Left lobe of liver (tissue), 2 donors: ENCODE data around the gene SOST. TPM values are rescaled to one million over a fixed set of nuclear protein-coding genes. Genes with fewer than 3 reads are reported as not detected.

Experiments used
- ATAC-seq: fragments of 200-7000 bp; cut with Tn5 transposase; one replicate; pipeline ENCODE4 v1.9.1; 2020; ENCODE audit warnings: mild to moderate bottlenecking, moderate library complexity
- DNase-seq: peaks from one replicate; pipeline ENCODE4 v3.0.0-alpha.2; 2020; ENCODE audit warnings: low spot score
- total RNA-seq: library from RNA; stranded (reverse); gene quantifications from one replicate; pipeline ENCODE4 v1.2.1, GENCODE V29; 2021
- donor health status: DM: no; HTN: no; CAD: no; lungs with moderate emphysema.
- donor health status: DM: no; HTN: yes; CAD: no.

The SOST gene
- total RNA-seq, 1 donor from 2014 or later = not detected

DNA sequence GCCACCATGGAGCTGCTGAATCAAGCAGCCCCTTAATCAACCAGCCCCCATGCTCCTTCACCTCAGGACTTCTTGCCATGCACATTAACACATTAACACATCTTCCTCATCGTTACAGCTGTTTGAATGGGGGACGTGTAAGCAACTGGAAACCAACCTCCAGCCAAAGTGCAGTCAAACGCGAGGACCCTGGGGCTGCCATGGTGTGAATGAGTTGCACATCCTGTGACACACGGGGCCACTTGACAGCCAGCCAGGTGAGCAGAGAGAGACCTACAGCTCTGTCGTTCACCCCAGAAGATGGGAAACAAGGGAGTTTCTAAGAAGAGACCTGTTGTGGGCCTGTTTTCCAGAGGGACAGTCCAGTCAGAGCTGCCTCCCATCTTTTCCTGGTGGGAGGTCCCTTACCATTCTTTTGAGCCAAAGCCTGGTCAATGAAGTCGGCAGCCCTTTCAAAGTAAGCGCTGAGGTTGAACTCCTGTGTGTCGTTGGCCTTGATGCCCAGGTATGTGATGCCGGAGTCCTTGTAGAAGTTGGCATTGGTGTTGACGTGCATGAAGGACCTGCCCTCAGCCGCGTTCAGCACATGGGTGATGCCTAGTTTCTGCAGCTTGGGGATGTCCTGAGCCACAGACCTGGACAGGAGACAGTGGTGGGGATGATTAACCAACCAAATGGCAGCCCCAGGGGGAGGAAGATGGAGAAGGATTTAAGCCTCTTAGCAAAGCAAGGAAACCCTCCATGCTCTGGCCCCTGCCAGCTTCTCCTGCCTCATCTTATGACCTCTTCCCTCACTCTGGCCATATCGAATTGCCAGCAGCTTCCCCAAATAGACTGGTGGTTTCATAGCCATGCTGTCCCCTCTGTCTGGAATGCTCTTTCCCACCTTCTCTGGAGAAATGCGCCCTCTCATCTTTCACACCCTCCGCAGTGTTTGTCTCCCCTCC is 16.0 kb upstream of the SOST start:
- DNase-seq = no peak
- no peak for ATAC-seq

DNA sequence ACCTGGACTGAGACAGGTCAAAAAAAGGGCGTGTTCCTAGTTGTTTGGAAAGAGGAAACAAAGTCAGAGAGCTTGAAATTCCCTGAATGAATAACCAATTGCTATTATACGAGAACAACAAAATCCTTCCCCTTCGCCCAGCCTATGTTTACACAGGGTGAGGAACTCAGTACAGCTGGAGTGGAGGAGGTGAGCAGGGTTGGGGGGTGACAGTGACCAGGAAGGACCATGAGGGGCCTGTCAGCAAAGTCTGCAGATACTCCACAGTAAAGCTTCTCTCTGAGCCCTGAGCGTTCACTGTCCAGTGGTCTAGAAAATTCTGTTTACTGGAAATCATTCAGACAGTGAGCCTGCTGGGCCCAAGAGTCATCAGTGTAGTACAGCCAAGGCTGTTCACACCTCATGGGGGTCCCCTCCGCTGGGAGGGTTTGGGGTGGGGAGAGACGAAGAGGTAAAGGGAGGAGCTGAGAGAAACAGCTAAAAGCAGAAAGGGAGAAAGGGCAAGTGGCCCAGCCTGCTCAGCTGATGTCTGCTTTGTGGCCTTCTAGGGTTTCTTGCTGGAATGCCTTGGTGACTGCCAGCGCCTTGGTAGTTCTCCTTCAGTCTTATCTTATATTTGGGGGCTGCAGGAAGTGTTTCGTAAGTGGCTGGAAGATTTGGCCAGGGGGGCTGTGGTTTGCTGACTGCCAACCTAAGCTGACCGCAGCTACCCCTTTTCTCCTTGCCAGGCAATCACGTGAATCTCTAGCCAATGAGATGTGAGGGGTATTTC is 14.5 kb upstream of the SOST start:
- DNase-seq = no peak
- ATAC-seq = peak; percentile 24

DNA sequence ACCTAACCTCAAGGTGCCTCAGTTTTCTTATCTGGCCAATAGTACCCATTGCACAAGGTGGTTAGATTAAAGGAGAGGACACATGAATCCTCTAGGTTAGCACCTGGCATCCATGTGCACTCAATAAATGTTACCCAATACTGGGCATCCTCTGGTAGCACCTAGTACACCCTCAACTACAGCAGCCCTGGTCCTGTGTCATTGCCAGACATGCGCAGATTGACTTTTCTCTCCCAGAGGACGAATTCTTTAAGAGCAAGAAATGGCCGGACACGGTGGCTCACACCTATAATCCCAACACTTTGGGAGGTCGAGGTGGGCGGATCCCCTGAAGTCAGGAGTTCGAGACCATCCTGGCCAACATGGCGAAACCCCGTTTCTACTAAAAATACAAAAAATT is 12.9 kb upstream of the SOST start:
- DNase-seq (peak; percentile 87), ATAC-seq (peak; percentile 60)

DNA sequence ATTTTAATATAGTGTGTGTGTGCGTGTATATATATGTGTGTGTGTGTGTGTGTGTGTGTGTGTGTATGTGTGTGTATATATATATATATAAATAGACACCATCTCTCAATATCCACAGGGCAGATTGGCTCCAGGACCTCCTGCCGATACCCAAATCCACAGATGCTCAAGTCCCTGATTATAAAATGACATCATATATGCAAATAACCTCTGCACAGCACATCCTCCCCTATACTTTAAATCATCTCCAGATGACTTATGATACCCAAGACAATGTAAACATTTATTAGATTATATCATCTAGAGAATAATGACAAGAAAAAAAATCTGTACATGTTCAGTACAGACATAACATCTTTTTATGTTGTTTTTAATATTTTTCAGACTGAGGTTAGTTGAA is 12.4 kb upstream of the SOST start:
- no peak for ATAC-seq
- no peak for DNase-seq

DNA sequence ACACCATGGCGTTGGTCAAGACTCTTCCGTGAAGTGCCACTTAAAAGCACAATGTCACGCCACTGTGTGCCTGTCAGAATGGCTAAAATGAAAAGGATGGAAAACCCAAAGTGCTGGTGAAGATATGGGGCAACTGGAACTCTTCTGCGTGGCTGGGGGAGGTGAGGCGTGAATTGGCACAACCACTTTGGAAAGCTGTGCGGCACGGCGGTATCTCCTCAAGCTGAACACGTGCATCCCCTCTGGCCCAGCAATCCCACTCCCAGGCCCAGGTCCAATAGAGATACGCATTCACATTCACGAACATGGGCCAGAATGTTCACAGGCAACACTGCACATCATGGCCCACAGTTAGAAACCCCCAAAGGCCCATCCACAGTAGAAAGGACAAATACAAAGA is 11.3 kb upstream of the SOST start:
- ATAC-seq (no peak), DNase-seq (no peak)

DNA sequence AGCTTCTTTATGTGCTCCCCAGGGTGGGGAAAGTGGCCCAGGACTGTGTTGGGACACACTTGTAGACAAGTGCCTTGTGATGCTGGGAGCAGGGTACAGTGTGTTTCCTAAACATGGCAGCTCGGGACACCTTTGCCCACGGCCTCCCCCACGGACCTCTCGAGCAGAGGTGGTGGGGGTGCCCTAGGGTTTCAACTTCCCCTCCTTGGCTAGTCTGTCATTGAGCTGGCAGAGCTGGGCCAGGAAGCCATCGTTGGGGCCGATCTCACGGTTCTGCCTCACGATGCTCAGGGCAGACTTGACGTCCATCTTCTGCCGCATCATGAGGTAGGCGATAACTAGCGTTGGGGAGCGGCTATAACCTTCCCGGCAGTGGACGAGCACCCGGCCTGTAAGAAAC is 10.8 kb upstream of the SOST start:
- no peak for ATAC-seq
- no peak for DNase-seq

DNA sequence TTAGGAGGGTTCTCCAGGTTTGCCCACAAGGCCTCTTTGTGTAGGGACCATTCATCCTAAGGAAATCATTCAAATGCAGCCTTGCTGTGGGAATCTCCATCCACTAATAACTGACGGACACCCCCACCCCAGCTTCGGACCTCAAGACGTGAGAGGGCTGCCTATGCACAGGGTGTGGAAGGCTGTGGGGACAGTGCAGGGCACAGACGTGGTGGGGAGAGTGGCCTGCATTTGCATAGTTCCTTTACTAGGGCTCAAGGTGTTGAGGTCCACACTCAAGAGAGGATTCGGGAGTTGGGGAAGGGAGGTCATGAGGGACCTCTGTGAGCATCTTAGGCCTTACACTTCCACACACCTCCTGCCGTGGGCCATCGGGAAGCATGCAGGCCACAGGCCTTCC is 10.4 kb upstream of the SOST start:
- DNase-seq (no peak), ATAC-seq (no peak)

DNA sequence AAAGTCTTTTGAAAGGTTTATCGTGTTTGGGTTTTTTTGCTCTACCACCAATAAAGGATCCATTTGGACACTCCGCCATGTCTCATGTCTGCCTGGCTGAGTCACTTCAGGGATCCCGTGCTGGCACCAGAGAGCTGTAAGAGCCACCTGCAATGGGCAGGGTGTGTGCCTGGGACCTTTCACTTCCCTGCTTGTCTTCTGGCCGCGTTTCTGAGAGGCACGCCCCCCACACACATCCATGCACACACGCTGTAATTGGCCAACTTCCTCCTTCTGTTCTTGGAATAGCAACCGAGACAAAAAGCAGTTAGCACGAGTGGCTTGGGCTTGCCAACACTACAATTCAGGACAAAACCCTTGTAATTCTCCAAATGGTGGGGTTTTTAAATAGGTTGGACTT is 9.8 kb upstream of the SOST start:
- no peak for DNase-seq
- no peak for ATAC-seq

DNA sequence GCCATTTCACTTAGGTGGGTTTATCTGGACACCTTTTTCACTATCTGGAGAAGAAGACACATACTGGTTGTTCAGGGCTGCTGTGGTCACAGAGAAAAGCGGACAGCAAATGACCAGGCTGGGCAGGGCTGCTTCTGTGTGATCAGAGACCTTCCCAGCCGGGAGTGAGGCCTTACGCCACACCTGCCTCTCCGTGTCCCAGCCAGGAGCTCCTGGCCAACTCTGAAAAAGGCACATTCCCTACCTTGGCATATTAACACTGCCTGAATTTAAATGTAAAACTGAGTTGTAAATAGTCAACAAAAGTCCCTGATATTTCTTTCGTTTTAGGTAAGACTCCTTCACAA is 9.1 kb upstream of the SOST start:
- DNase-seq = peak; percentile 69
- peak; percentile 64 for ATAC-seq

DNA sequence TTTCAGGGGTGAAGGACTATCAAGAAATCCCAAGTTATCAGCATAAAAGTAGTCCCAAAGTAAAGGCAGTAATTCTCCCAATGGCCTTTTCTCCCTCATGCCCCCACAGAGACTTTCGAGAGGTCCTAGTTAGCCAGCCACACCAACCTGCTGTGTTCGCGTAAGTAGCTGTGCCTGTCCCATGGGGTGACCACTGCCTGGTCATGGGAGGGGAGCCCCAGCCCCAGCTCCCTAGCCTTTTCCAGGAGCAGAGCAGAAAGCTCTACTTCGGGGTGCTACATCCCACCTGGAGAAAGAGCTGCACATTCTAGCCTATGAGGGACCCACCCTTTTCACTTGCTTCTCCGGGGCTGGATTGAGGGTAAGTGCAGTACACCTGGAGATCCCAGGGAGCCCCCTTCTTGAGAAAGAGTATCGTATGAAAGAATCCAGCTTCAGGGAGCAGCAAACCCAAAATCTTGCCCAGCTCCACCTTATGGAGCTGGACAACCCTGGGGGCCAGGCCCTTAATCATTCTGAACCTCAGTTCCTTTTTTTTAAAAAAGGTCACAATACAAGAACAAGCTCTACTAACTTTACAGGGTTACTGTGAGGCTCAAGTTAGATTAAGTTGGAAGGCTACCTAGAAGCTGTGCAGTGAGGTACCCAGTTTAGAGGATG is 8.6 kb upstream of the SOST start:
- ATAC-seq = no peak

DNA sequence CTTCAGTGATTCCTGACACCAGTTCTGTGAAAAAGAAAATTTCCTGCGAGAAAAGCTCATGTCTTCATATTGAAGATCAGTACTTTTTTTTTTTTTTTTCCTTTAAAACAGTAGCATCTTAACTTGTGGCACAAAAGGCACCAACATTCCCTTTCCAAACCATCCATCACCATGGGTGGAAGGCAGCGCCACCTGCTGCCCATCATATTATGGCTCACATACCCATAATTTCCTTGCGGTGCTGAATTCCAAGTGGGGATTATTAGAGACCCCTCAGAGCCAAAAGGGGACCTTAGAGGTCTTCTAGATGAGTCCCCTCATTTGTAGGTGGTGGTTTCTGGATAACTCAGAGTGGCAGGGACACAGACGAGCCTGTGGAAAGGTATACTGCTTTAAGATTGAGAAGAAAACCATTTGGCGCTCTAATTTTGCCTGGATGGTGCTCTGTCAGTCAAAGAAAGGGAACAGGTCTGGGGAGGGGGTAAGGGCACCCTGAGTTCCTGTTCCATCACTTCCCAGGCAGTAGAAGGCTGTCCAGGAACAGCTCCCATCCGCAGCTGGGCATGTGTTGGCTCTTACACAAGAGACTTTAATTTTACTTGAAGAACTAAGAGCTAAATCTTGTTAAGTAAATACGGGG is 7.9 kb upstream of the SOST start:
- no peak for DNase-seq
- ATAC-seq = peak; percentile 31

More for the DNA sequence above, 8.6 kb upstream of the SOST start:
- no peak for DNase-seq

DNA sequence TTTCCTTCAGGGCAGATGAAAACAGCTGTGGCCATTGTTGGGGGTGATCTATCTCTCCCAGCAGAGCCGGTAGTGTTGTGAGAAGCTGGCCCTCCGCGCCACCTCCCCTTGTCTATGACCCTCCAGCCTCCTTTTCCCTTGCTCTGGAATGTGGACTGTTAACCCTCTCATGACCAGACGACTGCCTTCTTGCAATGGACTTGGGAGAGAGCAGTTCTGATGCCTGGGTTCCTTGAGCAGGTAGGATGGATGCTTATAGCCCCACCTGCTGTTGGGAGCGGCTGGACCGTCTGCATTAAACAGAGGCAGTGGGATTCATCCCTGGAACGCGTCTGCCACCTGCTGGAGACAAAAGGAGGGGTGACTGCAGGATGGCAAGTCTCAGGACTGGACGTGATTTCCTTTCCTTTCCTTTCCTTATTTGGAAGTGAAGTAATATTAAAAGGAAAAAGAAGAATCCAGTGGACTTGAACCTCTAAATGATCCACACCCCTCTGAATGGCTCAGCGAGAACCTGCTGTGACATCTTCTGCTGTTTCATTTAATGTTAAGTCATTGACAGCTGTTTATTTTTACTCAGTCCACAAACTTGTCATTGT is 1.8 kb upstream of the SOST start:
- ATAC-seq (peak; percentile 100), DNase-seq (peak; percentile 92)

DNA sequence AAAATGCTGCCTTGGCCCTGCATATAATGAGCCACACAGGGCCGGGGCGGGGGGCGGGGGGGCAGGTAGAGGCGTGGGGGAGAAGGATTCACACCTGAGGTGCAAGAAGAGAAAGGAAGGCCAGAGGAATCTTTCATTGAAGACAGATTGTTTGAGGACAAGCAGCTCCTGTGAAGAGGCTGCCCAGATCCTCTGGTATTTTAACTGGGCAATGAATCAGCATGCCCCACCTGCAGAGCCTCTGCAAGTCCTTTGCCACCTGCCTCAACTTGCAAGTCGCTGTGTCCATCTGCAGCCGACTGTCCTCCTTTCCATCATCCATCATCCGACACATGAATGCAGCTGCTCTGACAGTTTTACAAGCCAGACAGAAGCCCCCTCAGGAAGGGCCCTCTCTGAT is 1.2 kb upstream of the SOST start:
- DNase-seq (no peak), ATAC-seq (no peak)

DNA sequence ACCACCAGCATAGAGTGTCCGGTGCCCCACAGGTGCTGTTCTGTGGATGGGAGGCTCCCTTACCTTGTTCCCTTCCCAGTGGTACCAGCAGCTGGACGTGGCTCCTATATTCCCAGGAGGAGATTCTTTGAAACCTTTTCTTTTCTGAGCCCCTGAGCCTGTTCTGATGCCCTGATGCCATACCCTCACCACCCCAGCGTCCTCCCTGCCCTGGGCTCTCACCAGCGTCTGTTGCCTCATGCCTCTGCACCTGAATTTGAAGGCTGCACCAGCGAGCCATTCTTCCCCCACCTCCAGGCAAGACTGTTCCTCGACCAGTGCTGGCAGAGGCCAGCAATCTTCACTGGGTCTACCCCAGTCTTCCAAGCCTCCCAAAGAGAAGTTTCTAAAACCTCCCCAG is 505 bp downstream of the SOST start:
- ATAC-seq (no peak), DNase-seq (no peak)

DNA sequence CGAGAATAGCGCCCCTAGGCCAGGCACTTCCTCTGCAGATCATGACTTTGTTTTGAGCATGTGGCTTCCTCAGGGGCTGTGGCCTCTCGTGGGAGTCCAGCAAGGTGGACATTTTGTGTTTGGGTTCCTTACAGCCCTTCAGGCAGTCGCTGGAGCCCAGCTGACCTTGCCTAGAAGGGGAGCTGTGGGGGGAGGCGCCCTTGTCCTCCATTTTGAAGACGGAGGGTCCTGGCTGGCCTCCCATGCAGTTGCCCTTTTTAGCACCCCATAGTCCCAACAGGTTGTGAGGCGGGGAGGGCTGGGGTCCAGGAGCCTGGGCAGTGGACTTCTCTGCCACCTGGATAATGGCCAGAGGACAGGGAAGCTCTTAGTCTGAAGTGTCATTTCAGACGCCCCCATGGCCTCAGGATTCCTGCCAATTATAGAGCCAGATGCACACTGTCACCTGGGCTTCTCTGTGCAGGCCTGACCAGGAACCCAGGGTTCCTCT is 1.4 kb downstream of the SOST start:
- DNase-seq (no peak), ATAC-seq (no peak)

DNA sequence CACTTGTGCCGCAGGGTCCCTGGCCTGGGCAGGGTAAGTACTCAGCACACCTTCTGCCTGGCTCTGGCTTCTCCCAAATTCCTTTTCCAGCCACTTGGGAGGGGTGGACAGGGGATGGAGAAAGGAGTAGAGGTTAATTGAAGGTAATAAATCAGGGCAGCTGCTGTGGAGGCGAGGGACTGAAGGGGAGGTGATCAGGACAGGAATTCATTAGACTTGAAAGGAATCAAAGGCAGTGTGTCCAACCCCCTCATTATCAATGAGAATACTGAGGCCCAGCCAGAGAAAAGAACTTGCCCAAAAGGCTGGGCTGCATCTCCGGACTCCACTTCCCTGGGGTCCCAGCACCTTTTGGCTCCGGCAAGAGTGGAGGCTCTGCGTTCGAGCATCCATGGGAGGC is 2.4 kb downstream of the SOST start:
- no peak for ATAC-seq
- no peak for DNase-seq

DNA sequence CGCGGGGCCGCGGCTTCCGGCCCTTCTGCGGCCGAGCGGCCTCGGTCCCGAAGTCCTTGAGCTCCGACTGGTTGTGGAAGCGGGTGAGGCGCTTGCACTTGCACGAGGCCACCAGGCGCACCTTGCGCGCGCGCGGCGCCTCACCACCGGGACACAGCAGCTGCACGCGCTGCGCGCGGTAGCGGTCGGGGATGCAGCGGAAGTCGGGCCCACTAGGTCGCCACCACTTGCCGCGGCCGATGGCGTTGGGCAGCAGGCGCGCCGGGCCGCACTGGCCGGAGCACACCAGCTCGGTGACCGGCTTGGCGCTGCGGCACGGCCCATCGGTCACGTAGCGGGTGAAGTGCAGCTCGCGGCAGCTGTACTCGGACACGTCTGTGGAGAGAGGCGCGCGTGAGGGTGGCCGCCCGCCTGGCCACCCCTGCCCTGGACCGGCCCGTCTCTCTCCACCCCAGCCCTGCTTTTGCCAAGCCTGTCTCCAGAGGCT is 3.2 kb downstream of the SOST start:
- DNase-seq (no peak), ATAC-seq (peak; percentile 60)

DNA sequence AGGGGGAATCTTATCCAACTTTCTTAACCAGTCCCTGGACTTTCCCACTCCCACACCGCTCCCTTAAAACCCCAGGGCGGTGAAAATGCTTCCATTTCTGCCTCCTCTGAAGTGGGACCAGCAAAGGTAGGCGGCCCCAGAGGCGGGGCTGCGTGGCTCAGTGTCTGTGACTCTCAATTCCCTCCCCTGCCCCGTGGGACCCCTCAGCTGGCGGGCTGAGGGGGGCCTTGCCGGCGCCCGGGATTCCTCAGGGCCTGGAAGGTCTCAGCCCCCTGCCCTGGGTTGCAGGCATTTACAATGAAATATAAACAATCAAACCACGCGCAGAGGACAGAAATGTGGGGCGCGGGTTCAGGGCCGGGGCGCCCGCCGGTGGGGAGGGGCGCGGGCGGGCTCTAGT is 3.6 kb downstream of the SOST start:
- ATAC-seq (no peak), DNase-seq (no peak)

DNA sequence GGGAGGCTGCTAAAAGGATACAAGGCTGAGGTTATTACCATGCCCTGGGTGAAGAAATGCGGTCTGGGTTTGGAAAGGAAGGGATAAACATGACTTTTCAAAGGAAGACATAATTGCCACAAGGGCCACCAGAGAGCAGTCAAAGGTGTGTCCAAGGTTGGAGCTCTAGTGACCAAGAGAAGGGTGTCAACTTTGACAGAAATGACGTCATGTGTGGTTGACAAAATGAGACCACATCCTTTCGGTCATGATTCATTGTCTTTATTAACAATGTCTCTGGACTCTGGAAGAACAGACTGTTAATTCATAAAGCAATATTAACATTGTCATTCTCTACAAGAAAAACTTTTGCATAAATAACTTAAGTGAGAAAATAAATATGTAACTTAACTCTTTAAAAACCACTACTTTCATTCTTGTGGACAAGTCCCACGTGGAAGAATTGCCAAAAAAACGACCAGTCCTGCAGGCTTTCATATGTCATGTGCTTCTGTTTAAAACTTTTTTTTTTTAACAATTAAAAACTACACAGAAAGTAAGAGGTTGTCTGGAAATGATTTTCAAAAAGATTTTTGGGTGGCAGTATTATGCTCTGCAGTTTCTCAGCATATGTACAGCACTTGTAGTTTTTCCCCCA is 5.0 kb downstream of the SOST start:
- DNase-seq (no peak), ATAC-seq (no peak)

DNA sequence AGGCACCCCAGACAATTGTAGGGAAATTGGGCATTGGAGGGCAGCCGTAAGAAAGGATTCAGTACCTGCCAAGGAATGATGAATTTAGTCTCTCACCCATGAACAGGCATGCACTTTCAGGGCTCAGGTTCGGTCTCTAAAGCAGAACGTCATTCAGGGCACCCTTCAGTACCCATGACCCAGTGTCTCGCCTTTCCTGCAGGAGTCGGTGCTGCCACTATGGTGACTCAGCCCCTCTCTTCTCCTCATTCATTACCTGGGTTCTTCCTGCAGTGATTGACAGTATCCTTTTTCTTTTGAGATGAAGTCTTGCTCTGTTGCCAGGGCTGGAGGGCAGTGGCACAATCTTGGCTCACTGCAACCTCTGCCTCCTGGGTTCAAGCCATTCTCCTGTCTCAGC is 8.4 kb downstream of the SOST start:
- no peak for DNase-seq
- no peak for ATAC-seq
